ENCODE results near the gene CCDC33.
"Not testable (repeated sequence)": the region's sequence is repeated elsewhere in the genome, so short reads cannot be mapped to it uniquely, and the experiment has no call there.

- not testable (repeated sequence) for TF ChIP-seq POLR2A, CTCF, EP300, POLR2AphosphoS5 (IDR thresholded peaks at IDR 0.05)
These were observed 123.2 kb downstream of the CCDC33 start for GRCh38 chr15:74359376-74359775.
